ENCODE data around the gene CRYZ. TPM values are rescaled to one million over a fixed set of nuclear protein-coding genes. Genes with fewer than 3 reads are reported as not detected.
"Not testable (repeated sequence)": the region's sequence is repeated elsewhere in the genome, so short reads cannot be mapped to it uniquely, and the experiment has no call there.

Gene CRYZ
- total and polyA plus RNA-seq, 2 of the 8 experiments (the other 6 are each of a cell fraction or from before 2014, with no cell fraction given): 20.5 to 43.8 TPM

DNA sequence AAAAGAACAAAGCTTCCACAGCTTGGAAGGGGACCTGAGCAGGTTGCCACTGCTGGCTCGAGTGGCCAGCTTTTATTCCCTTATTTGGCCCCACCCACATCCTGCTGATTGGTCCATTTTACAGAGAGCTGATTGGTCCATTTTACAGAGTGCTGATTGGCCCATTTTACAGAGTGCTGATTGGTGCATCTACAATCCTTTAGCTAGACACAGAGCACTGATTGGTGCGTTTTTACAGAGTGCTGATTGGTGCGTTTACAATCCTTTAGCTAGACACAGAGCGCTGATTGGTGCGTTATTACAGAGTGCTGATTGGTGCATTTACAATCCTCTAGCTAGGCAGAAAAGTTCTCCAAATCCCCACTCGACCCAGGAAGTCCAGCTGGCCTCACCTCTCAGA, 12.4 kb upstream of the CRYZ start:
- H3K79me2 ChIP-seq (ENCODE audit: control insufficient read depth in 1 of 2, insufficient read depth in 2 of 2, low read length in 2 of 2); H2AFZ ChIP-seq (ENCODE audit: low read length); H2BK12ac ChIP-seq (ENCODE audit: low read depth, low read length); DNase-seq (ENCODE audit: low read depth in 1 of 2, low spot score in 2 of 2); H4K91ac ChIP-seq (replicated peaks; ENCODE audit: insufficient read length, low read length); FAIRE-seq; H4K5ac ChIP-seq (ENCODE audit: insufficient read length, low read depth, low read length); H3K23me2 ChIP-seq (ENCODE audit: low read depth, low read length); H2AK5ac ChIP-seq (ENCODE audit: low read depth, low read length); H3K18ac ChIP-seq (ENCODE audit: extremely low read depth, low read length); H3K27ac ChIP-seq (ENCODE audit: low read depth, low read length); H2BK20ac ChIP-seq (ENCODE audit: low read length); H4K8ac ChIP-seq (ENCODE audit: extremely low read depth, insufficient read depth, low read length); POLR2A ChIA-PET (ENCODE audit: partially characterized antibody); H3K4me1 ChIP-seq (replicated peaks in 1 of 4; ENCODE audit: control insufficient read depth in 3 of 4, insufficient read depth in 4 of 4, low read length in 3 of 4); H3K4me3 ChIP-seq (ENCODE audit: extremely low read depth in 1 of 4, insufficient read depth in 2 of 4, low read depth in 3 of 4, low read length in 4 of 4); H3K23ac ChIP-seq (ENCODE audit: insufficient read length); H2BK5ac ChIP-seq (ENCODE audit: low read depth, low read length); H2BK15ac ChIP-seq (ENCODE audit: low read length); H2BK120ac ChIP-seq (replicated peaks; ENCODE audit: low read depth, low read length); H3K4ac ChIP-seq (replicated peaks; ENCODE audit: insufficient read length, low read depth, low read length); H3K4me2 ChIP-seq (ENCODE audit: insufficient read depth in 1 of 2, low read depth in 2 of 2, low read length in 2 of 2); H3K9ac ChIP-seq (replicated peaks in 1 of 4; ENCODE audit: extremely low read depth in 1 of 4, low read depth in 3 of 4, low read length in 3 of 4); H3K79me1 ChIP-seq (ENCODE audit: low read depth, low read length); H4K20me1 ChIP-seq (replicated peaks in 1 of 2; ENCODE audit: control insufficient read depth in 1 of 2, insufficient read depth in 2 of 2, low read length in 2 of 2); H3K27me3 ChIP-seq (replicated peaks in 1 of 4; ENCODE audit: control insufficient read depth in 3 of 4, extremely low read depth in 1 of 4, insufficient read depth in 3 of 4, low read length in 3 of 4); H3K56ac ChIP-seq (replicated peaks; ENCODE audit: insufficient read length, low read depth, low read length); H3K14ac ChIP-seq (ENCODE audit: insufficient read length): not testable (repeated sequence)
- peaks cover 0 to 27% (median 12%) of the 10 kb centered on the region in 4 experiments; a peak in 5 of 8 replicates for H3K36me3 ChIP-seq (ENCODE audit: control insufficient read depth in 2 of 4, insufficient read depth in 4 of 4, low read length in 3 of 4)
- CTCF ChIA-PET (ENCODE audit: partially characterized antibody): interaction anchor here (0.6 to 1.3 kb wide), 4 partner anchors 11 to 410 kb away, joined by 3 to 9 read pairs (median 4); partner anchors contain the start of genes CRYZ and TYW3
- H3K9me3 ChIP-seq (ENCODE audit: insufficient read depth in 2 of 2, low read depth in 1 of 2, low read length in 1 of 2): peaks cover 5 to 12% of the 10 kb centered on the region in 2 experiments; a peak in 2 of 4 replicates
- WGBS, 2 experiments (ENCODE audit: extremely low coverage in 1 of 2, insufficient coverage in 1 of 2, insufficient read length in 1 of 2, insufficient replicate concordance in 2 of 2, low coverage in 1 of 2, low lambda C conversion rate in 2 of 2, missing lambda C conversion rate in 1 of 2): 95% methylated on average over 6 of the region's 6 CpGs; no CpG with 5 or more reads in 1 of the 2 experiments
